T-helper 9 cell (primary cell): ENCODE data around the gene PRPF4.

Source experiments
- DNase-seq: peaks from one replicate; pipeline ENCODE4 v3.0.0-alpha.2; 2020

PRPF4 gene

GRCh38 chr9:113315231-113315630 is 39.8 kb downstream of the PRPF4 start:
- no peak for DNase-seq

- no peak for DNase-seq
Observed at GRCh38 chr9:113316030-113316429, 40.6 kb downstream of the PRPF4 start.

GRCh38 chr9:113317777-113318176 is 42.3 kb downstream of the PRPF4 start:
- DNase-seq, result no peak

- DNase-seq, result no peak
Observed at GRCh38 chr9:113319054-113319453, 43.6 kb downstream of the PRPF4 start.

- no peak for DNase-seq
Observed at GRCh38 chr9:113320051-113320450, 44.6 kb downstream of the PRPF4 start.

- no peak for DNase-seq
Observed at GRCh38 chr9:113322671-113323070, 47.2 kb downstream of the PRPF4 start.

GRCh38 chr9:113326230-113326629 is 50.8 kb downstream of the PRPF4 start:
- no peak for DNase-seq

GRCh38 chr9:113328045-113328782 is 52.8 kb downstream of the PRPF4 start:
- DNase-seq, result no peak

GRCh38 chr9:113331780-113332179 is 56.3 kb downstream of the PRPF4 start:
- DNase-seq, result no peak

- no peak for DNase-seq
Observed at GRCh38 chr9:113337714-113338113, 62.3 kb downstream of the PRPF4 start.

GRCh38 chr9:113340011-113340699 is 64.7 kb downstream of the PRPF4 start, which contains the start of gene WDR31:
TSS of gene WDR31 (minus strand) at chr9:113340275. CDS start at chr9:113332022, 8,253 bp downstream.
- peak; percentile 57 for DNase-seq

- no peak for DNase-seq
Observed at GRCh38 chr9:113341712-113342410, 66.4 kb downstream of the PRPF4 start.
